OCI-LY1 (cell line): ENCODE measurements around the gene BBS4.

ENCODE experiments used
- H2AFZ ChIP-seq: fragments of 200-600 bp; sonication (generic), shearing (Covaris generic); 2 replicates; pipeline ENCODE4 v1.6.0; 2014; ENCODE audit warnings: antibody characterized with exemption, mild to moderate bottlenecking, low read length
- H3F3A ChIP-seq: fragments of 200-600 bp; sonication (generic), shearing (Covaris generic); 2 replicates; pipeline ENCODE4 v1.6.0; 2014; ENCODE audit warnings: mild to moderate bottlenecking, antibody characterized with exemption, low read length, moderate library complexity; ENCODE audit not compliant: insufficient read depth
- H3K27ac ChIP-seq: fragments of 200-600 bp; sonication (generic); 2 replicates; pipeline ENCODE4 v1.5.1; 2014; ENCODE audit warnings: low read length, mixed run types, mild to moderate bottlenecking, low read depth; ENCODE audit not compliant: poor library complexity, severe bottlenecking
- H3K27me3 ChIP-seq: fragments of 200-600 bp; sonication (generic); 2 replicates; pipeline ENCODE4 v1.6.0; 2014; ENCODE audit warnings: antibody characterized with exemption, mild to moderate bottlenecking, low read length, moderate library complexity; ENCODE audit not compliant: insufficient read depth
- H3K36me3 ChIP-seq: fragments of 200-600 bp; sonication (generic); 2 replicates; pipeline ENCODE4 v1.6.1; 2014; ENCODE audit warnings: mild to moderate bottlenecking, antibody characterized with exemption, low read length, moderate library complexity, mixed read lengths; ENCODE audit not compliant: insufficient read depth
- H3K4me1 ChIP-seq: fragments of 200-600 bp; sonication (generic); 2 replicates; pipeline ENCODE4 v1.5.1; 2014; ENCODE audit warnings: mild to moderate bottlenecking, low read length, moderate library complexity; ENCODE audit not compliant: insufficient read depth, severe bottlenecking
- H3K4me2 ChIP-seq: fragments of 200-600 bp; sonication (generic), shearing (Covaris generic); 2 replicates; pipeline ENCODE4 v1.6.1; 2014; ENCODE audit warnings: low read length
- H3K4me3 ChIP-seq: fragments of 200-600 bp; sonication (generic); 2 replicates; pipeline ENCODE4 v1.5.1; 2014; ENCODE audit warnings: low read length, low read depth, mild to moderate bottlenecking, mixed read lengths; ENCODE audit not compliant: poor library complexity, severe bottlenecking
- H3K79me2 ChIP-seq: fragments of 200-600 bp; shearing (Covaris generic); 2 replicates; pipeline ENCODE4 v1.6.1; 2016; ENCODE audit warnings: mixed run types, low read length, mixed read lengths; ENCODE audit not compliant: insufficient read depth
- H3K9ac ChIP-seq: fragments of 200-600 bp; sonication (generic), shearing (Covaris generic); 2 replicates; pipeline ENCODE4 v1.6.1; 2014; ENCODE audit warnings: mild to moderate bottlenecking, low read length, mixed read lengths
- H3K9me2 ChIP-seq: fragments of 200-600 bp; sonication (generic), shearing (Covaris generic); 2 replicates; pipeline ENCODE4 v1.6.1; 2014; ENCODE audit warnings: low read depth, mild to moderate bottlenecking, low read length, mixed read lengths
- H3K9me3 ChIP-seq: fragments of 200-600 bp; shearing (Covaris generic); 2 replicates; pipeline ENCODE4 v1.6.1; 2014; ENCODE audit warnings: low read length, mixed read lengths
- H4K20me1 ChIP-seq: fragments of 200-600 bp; sonication (generic), shearing (Covaris generic); 2 replicates; pipeline ENCODE4 v1.6.0; 2016; ENCODE audit warnings: mild to moderate bottlenecking, low read length; ENCODE audit not compliant: insufficient read depth
- CTCF ChIP-seq: fragments of 200-600 bp; sonication (generic), shearing (Covaris generic); IDR thresholded peaks from 2 replicates; pipeline ENCODE4 v1.5.1; 2017; ENCODE audit warnings: mild to moderate bottlenecking, antibody characterized with exemption, low read length, moderate library complexity, mixed read lengths
- EZH2 ChIP-seq: fragments of 200-600 bp; sonication (generic), shearing (Covaris generic); IDR thresholded peaks from 2 replicates; pipeline ENCODE4 v1.8.0; 2017; ENCODE audit warnings: borderline replicate concordance, mixed run types, mild to moderate bottlenecking, antibody characterized with exemption, low read length, moderate library complexity, mixed read lengths

Gene BBS4

GRCh38 chr15:72737723-72738122 is 51.7 kb downstream of the BBS4 start:
- Histone ChIP-seq H3K9me2 (no peaks in the 10 kb centered on the region), H3K4me3 (no peak overlapping the region), H3F3A (no peaks in the 10 kb centered on the region), H4K20me1 (no peaks in the 10 kb centered on the region), H3K27me3 (no peaks in the 10 kb centered on the region), H2AFZ (no peak overlapping the region), H3K79me2 (no peaks in the 10 kb centered on the region), H3K9ac (no peak overlapping the region), H3K4me2 (no peak overlapping the region), H3K4me1 (peaks cover 9% of the 10 kb centered on the region), H3K9me3 (no peaks in the 10 kb centered on the region), H3K27ac (no peak overlapping the region), H3K36me3 (peaks cover 89% of the 10 kb centered on the region)
- TF ChIP-seq CTCF = no peak
- TF ChIP-seq EZH2 = no peak

GRCh38 chr15:72740219-72740618 is 54.2 kb downstream of the BBS4 start:
- H4K20me1 ChIP-seq = no peaks in the 10 kb centered on the region
- TF ChIP-seq EZH2 = no peak
- TF ChIP-seq CTCF = no peak
- H3K9me3 ChIP-seq = no peaks in the 10 kb centered on the region
- no peaks in the 10 kb centered on the region for H3K79me2 ChIP-seq
- H3K27ac ChIP-seq = no peak overlapping the region
- H3K36me3 ChIP-seq = peaks cover 74% of the 10 kb centered on the region
- H3F3A ChIP-seq = no peaks in the 10 kb centered on the region
- H2AFZ ChIP-seq = no peak overlapping the region
- H3K9me2 ChIP-seq = no peaks in the 10 kb centered on the region
- H3K27me3 ChIP-seq = no peaks in the 10 kb centered on the region
- no peak overlapping the region for H3K9ac ChIP-seq
- no peak overlapping the region for H3K4me2 ChIP-seq
- no peak overlapping the region for H3K4me3 ChIP-seq
- H3K4me1 ChIP-seq = peaks cover 9% of the 10 kb centered on the region

DNA sequence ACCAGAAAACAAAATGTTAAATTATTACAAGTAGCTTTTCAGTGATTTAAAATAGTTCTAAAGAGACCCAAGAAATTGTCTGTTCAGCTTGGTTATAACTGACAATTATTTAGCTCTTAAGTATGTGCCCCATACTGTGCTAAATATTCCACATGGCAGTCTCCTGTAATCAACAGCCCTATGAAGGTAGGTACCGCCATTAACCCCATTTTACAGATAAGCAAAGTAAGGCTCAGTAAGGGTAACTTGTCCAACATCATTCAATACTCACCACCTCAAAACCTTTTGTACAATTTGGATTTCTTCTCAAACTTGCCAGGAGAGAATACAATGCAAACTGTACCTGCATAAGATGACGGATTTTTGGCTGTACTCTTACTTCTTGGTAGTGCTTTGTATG is 63.7 kb downstream of the BBS4 start:
- H3K27me3 ChIP-seq = no peaks in the 10 kb centered on the region
- H3F3A ChIP-seq = no peaks in the 10 kb centered on the region
- H3K36me3 ChIP-seq = peaks cover 63% of the 10 kb centered on the region
- H3K9me3 ChIP-seq = no peaks in the 10 kb centered on the region
- TF ChIP-seq CTCF (no peak), EZH2 (no peak)
- no peak overlapping the region for H3K27ac ChIP-seq
- H3K79me2 ChIP-seq = no peaks in the 10 kb centered on the region
- H4K20me1 ChIP-seq = no peaks in the 10 kb centered on the region
- H3K9ac ChIP-seq = no peak overlapping the region
- H3K4me1 ChIP-seq = no peaks in the 10 kb centered on the region
- no peak overlapping the region for H3K4me2 ChIP-seq
- H3K4me3 ChIP-seq = no peak overlapping the region
- no peak overlapping the region for H2AFZ ChIP-seq
- H3K9me2 ChIP-seq = no peaks in the 10 kb centered on the region
